Measurements from ENCODE around the gene LGI2. TPM values are rescaled to one million over a fixed set of nuclear protein-coding genes. Genes with fewer than 3 reads are reported as not detected.

The LGI2 gene
- total RNA-seq, 1 experiment from 2014 or later, result 12.2 TPM

- CTCF ChIA-PET, result no interaction called here
- no peak overlapping the region for H3K4me3 Mint-ChIP-seq
- no peak; the same call in 1 of the 2 replicates for ATAC-seq
- TF ChIP-seq ZNF263 (CRISPR knock-in tag; IDR thresholded peaks at IDR 0.05; ENCODE audit: low read depth) (no peak), PREB (CRISPR knock-in tag; IDR thresholded peaks at IDR 0.05; ENCODE audit: borderline replicate concordance) (no peak), NFATC4 (CRISPR knock-in tag; IDR thresholded peaks at IDR 0.05) (no peak), JAZF1 (CRISPR knock-in tag; IDR thresholded peaks at IDR 0.05) (no peak), ZNF121 (CRISPR knock-in tag; IDR thresholded peaks at IDR 0.05) (no peak), CREM (CRISPR knock-in tag; IDR thresholded peaks at IDR 0.05) (no peak), ESRRA (CRISPR knock-in tag; IDR thresholded peaks at IDR 0.05; ENCODE audit: borderline replicate concordance) (no peak), ATF1 (CRISPR knock-in tag; IDR thresholded peaks at IDR 0.05) (no peak)
- H3K27ac Mint-ChIP-seq, result no peak overlapping the region
- POLR2A ChIA-PET, result no interaction called here
- H3K36me3 Mint-ChIP-seq, result peaks cover 10% of the 10 kb centered on the region
- H3K4me1 Mint-ChIP-seq, result peaks cover 27% of the 10 kb centered on the region
- DNase-seq (ENCODE audit: low spot score), result no peak
- H3K27me3 Mint-ChIP-seq (ENCODE audit: low read depth), result peaks cover 7% of the 10 kb centered on the region
- H3K9me3 Mint-ChIP-seq, result peaks cover 13% of the 10 kb centered on the region
Measured at GRCh38 chr4:25060963-25061340, 30.2 kb upstream of the LGI2 start.

- POLR2A ChIA-PET, result interaction anchor here (0.7 kb wide), 1 partner anchor 541 kb away, joined by 4 read pairs; no protein-coding TSS in a partner anchor
- H3K4me1 Mint-ChIP-seq, result peaks cover 22% of the 10 kb centered on the region
- TF ChIP-seq, protein P1, sequence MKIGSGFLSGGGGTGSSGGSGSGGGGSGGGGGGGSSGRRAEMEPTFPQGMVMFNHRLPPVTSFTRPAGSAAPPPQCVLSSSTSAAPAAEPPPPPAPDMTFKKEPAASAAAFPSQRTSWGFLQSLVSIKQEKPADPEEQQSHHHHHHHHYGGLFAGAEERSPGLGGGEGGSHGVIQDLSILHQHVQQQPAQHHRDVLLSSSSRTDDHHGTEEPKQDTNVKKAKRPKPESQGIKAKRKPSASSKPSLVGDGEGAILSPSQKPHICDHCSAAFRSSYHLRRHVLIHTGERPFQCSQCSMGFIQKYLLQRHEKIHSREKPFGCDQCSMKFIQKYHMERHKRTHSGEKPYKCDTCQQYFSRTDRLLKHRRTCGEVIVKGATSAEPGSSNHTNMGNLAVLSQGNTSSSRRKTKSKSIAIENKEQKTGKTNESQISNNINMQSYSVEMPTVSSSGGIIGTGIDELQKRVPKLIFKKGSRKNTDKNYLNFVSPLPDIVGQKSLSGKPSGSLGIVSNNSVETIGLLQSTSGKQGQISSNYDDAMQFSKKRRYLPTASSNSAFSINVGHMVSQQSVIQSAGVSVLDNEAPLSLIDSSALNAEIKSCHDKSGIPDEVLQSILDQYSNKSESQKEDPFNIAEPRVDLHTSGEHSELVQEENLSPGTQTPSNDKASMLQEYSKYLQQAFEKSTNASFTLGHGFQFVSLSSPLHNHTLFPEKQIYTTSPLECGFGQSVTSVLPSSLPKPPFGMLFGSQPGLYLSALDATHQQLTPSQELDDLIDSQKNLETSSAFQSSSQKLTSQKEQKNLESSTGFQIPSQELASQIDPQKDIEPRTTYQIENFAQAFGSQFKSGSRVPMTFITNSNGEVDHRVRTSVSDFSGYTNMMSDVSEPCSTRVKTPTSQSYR (CRISPR knock-in tag; IDR thresholded peaks at IDR 0.05), result no peak
- no peak for TF ChIP-seq PREB (CRISPR knock-in tag; IDR thresholded peaks at IDR 0.05; ENCODE audit: borderline replicate concordance)
- CTCF ChIA-PET, result interaction anchor here (1.4 kb wide), 1 partner anchor 15 kb away, joined by 8 read pairs; no protein-coding TSS in a partner anchor
- no peak overlapping the region for H3K4me3 Mint-ChIP-seq
- peaks cover 13% of the 10 kb centered on the region for H3K9me3 Mint-ChIP-seq
- ATAC-seq, result no peak
- no peak for DNase-seq (ENCODE audit: low spot score)
- H3K36me3 Mint-ChIP-seq, result peaks cover 10% of the 10 kb centered on the region
- H3K27ac Mint-ChIP-seq, result no peak overlapping the region
- H3K27me3 Mint-ChIP-seq (ENCODE audit: low read depth), result peaks cover 7% of the 10 kb centered on the region
Measured at GRCh38 chr4:25060241-25060962, 29.7 kb upstream of the LGI2 start.

- CTCF ChIA-PET, result interaction anchor here (1.4 kb wide), 1 partner anchor 14 kb away, joined by 8 read pairs; no protein-coding TSS in a partner anchor
- peaks cover 13% of the 10 kb centered on the region for H3K9me3 Mint-ChIP-seq
- H3K27ac Mint-ChIP-seq, result no peak overlapping the region
- no peak overlapping the region for H3K4me3 Mint-ChIP-seq
- POLR2A ChIA-PET, result interaction anchor here (0.7 kb wide), 1 partner anchor 540 kb away, joined by 4 read pairs; no protein-coding TSS in a partner anchor
- H3K36me3 Mint-ChIP-seq, result peaks cover 10% of the 10 kb centered on the region
- ATAC-seq (no peak), DNase-seq (ENCODE audit: low spot score) (no peak)
- H3K27me3 Mint-ChIP-seq (ENCODE audit: low read depth), result peaks cover 7% of the 10 kb centered on the region
- peaks cover 16% of the 10 kb centered on the region for H3K4me1 Mint-ChIP-seq
- no peak for TF ChIP-seq GRHL2 (CRISPR knock-in tag; IDR thresholded peaks at IDR 0.05; ENCODE audit: insufficient replicate concordance, severe bottlenecking)
- TF ChIP-seq HMGXB4 (CRISPR knock-in tag; IDR thresholded peaks at IDR 0.05), result no peak
- TF ChIP-seq NFE2L1 (CRISPR knock-in tag; IDR thresholded peaks at IDR 0.05), result no peak
- TF ChIP-seq SMAD4 (CRISPR knock-in tag; IDR thresholded peaks at IDR 0.05), result no peak
- TF ChIP-seq, protein P2, sequence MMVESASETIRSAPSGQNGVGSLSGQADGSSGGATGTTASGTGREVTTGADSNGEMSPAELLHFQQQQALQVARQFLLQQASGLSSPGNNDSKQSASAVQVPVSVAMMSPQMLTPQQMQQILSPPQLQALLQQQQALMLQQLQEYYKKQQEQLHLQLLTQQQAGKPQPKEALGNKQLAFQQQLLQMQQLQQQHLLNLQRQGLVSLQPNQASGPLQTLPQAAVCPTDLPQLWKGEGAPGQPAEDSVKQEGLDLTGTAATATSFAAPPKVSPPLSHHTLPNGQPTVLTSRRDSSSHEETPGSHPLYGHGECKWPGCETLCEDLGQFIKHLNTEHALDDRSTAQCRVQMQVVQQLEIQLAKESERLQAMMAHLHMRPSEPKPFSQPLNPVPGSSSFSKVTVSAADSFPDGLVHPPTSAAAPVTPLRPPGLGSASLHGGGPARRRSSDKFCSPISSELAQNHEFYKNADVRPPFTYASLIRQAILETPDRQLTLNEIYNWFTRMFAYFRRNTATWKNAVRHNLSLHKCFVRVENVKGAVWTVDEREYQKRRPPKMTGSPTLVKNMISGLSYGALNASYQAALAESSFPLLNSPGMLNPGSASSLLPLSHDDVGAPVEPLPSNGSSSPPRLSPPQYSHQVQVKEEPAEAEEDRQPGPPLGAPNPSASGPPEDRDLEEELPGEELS (CRISPR knock-in tag; IDR thresholded peaks at IDR 0.05), result no peak
- no peak for TF ChIP-seq KAT7 (CRISPR knock-in tag; IDR thresholded peaks at IDR 0.05; ENCODE audit: borderline replicate concordance)
- TF ChIP-seq ZNF671 (CRISPR knock-in tag; IDR thresholded peaks at IDR 0.05), result no peak
- TF ChIP-seq, protein P3, sequence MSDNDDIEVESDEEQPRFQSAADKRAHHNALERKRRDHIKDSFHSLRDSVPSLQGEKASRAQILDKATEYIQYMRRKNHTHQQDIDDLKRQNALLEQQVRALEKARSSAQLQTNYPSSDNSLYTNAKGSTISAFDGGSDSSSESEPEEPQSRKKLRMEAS (CRISPR knock-in tag; IDR thresholded peaks at IDR 0.05), result no peak
- no peak for TF ChIP-seq JUN (CRISPR knock-in tag; IDR thresholded peaks at IDR 0.05)
- TF ChIP-seq NR2C2 (CRISPR knock-in tag; IDR thresholded peaks at IDR 0.05), result no peak
- no peak for TF ChIP-seq ATF2 (CRISPR knock-in tag; IDR thresholded peaks at IDR 0.05; ENCODE audit: borderline replicate concordance, low read depth)
- TF ChIP-seq ZNF263 (CRISPR knock-in tag; IDR thresholded peaks at IDR 0.05; ENCODE audit: low read depth), result no peak
- no peak for TF ChIP-seq SOX15 (CRISPR knock-in tag; IDR thresholded peaks at IDR 0.05)
Measured at GRCh38 chr4:25059791-25060190, 29.0 kb upstream of the LGI2 start.
